Kidney (tissue), 14 donors: ENCODE results near the gene CDKN2A. TPM values are rescaled to one million over a fixed set of nuclear protein-coding genes. Genes with fewer than 3 reads are reported as not detected.

ENCODE experiments used
- DNase-seq, 5 donors: peaks; one replicate each; pipeline ENCODE4 v3.0.0-alpha.2; 2013 to 2020
- FAIRE-seq: peaks from 2 replicates; lab custom pipeline; 2012; peaks lifted over from hg19 to GRCh38; lab: Jason Lieb, UNC
- H3K27ac ChIP-seq, 2 donors: one replicate each; pipeline ENCODE4 v1.7.0; 2013; ENCODE audit warnings: low read depth in 2 of 2, low read length in 2 of 2, inconsistent platforms in 1 of 2
- H3K27me3 ChIP-seq: one replicate; pipeline ENCODE4 v1.7.1; 2013; ENCODE audit warnings: low read length, inconsistent platforms; ENCODE audit not compliant: control insufficient read depth, insufficient read depth
- H3K36me3 ChIP-seq, 3 donors: one replicate each; pipeline versions ENCODE4 v1.7.0 to v1.7.1; 2013; ENCODE audit warnings: low read length in 3 of 3, control low read depth in 1 of 3, inconsistent platforms in 1 of 3; ENCODE audit not compliant: insufficient read depth in 3 of 3, control insufficient read depth in 2 of 3
- H3K4me1 ChIP-seq, 3 donors: one replicate each; pipeline versions ENCODE4 v1.7.0 to v1.7.1; 2013; ENCODE audit warnings: low read length in 3 of 3, inconsistent platforms in 1 of 3, low read depth in 1 of 3; ENCODE audit not compliant: control insufficient read depth in 2 of 3, insufficient read depth in 2 of 3
- H3K4me3 ChIP-seq, 3 donors: one replicate each; pipeline versions ENCODE4 v1.7.0 to v1.8.1; 2013; ENCODE audit warnings: low read length in 3 of 3, control low read depth in 1 of 3, inconsistent platforms in 1 of 3
- H3K9ac ChIP-seq, 3 donors: one replicate each; pipeline versions ENCODE4 v1.7.0 to v1.7.1; 2013; ENCODE audit warnings: low read length in 3 of 3, control low read depth in 1 of 3, inconsistent platforms in 1 of 3
- H3K9me3 ChIP-seq, 3 donors: one replicate each; pipeline versions ENCODE4 v1.7.0 to v1.7.1; 2013; ENCODE audit warnings: low read length in 3 of 3, control low read depth in 1 of 3, inconsistent platforms in 1 of 3; ENCODE audit not compliant: control insufficient read depth in 2 of 3, insufficient read depth in 1 of 3
- CTCF ChIP-seq: IDR thresholded peaks from 3 replicates; pipeline ENCODE4 v1.5.1; 2012; ENCODE audit warnings: mild to moderate bottlenecking, moderate library complexity, borderline replicate concordance; ENCODE audit not compliant: insufficient read depth; ENCODE audit errors: extremely low read depth
- intact Hi-C: fragments of 100-400 bp; cut with DNase I; formaldehyde crosslinking; loops from one replicate; pipeline ENCODE4 v1.11.1; 2022
- polyA plus RNA-seq: library from polyadenylated mRNA; stranded (reverse); fragments of 350-450 nt; fragmentation: Illumina TruSeq; extraction: RNeasy Lipid Tissue Mini Kit (QIAGEN cat#74804); gene quantifications from one replicate; pipeline ENCODE4 v1.2.3, GENCODE V29; 2014; ENCODE audit warnings: low read depth, low replicate concordance; ENCODE audit not compliant: insufficient read depth
- total RNA-seq: library from RNA; stranded (reverse); fragmentation: NEBNext Ultra II Directional; extraction: Animal tissue kit (Norgen Biotek cat#: 25700); gene quantifications from one replicate; pipeline ENCODE4 v1.2.1, GENCODE V29; 2021
- donor health status: control.
- donor health status: control.
- donor health status: control.
- donor health status: control.
- donor health status: control.
- donor health status: DM: yes; HTN: yes; CAD: no.
- donor health status: Normal renal cell carcinoma (clear cell type).

Gene CDKN2A
- total and polyA plus RNA-seq, 2 donors from 2014 or later: 4.1 TPM; not detected in 1

GRCh38 chr9:21974343-21974721 is 19.9 kb downstream of the CDKN2A start:
- Histone ChIP-seq H3K36me3 (no peaks in the 10 kb centered on the region), H3K4me1 (peaks cover 0 to 11% (median 5%) of the 10 kb centered on the region in 3 donors), H3K27me3 (peaks cover 75% of the 10 kb centered on the region), H3K9me3 (no peaks in the 10 kb centered on the region), H3K9ac (no peak overlapping the region), H3K4me3 (no peak overlapping the region), H3K27ac (no peak overlapping the region)
- intact Hi-C loops: no loop called here
- DNase-seq: no peak
- no peak for TF ChIP-seq CTCF
- FAIRE-seq: no peak

- Histone ChIP-seq H3K9ac (no peak overlapping the region), H3K36me3 (no peaks in the 10 kb centered on the region), H3K9me3 (no peaks in the 10 kb centered on the region), H3K4me3 (no peak overlapping the region), H3K27ac (no peak overlapping the region), H3K4me1 (peaks cover 0 to 11% (median 5%) of the 10 kb centered on the region in 3 donors), H3K27me3 (peaks cover 88% of the 10 kb centered on the region)
- TF ChIP-seq CTCF: no peak
- FAIRE-seq (no peak), DNase-seq (no peak)
- intact Hi-C loops: no loop called here
These were observed 21.8 kb downstream of the CDKN2A start for GRCh38 chr9:21972361-21972760.

- H3K9ac ChIP-seq: no peak overlapping the region
- no peak for FAIRE-seq
- H3K4me3 ChIP-seq: no peak overlapping the region
- no peak for TF ChIP-seq CTCF
- H3K36me3 ChIP-seq: no peaks in the 10 kb centered on the region
- H3K4me1 ChIP-seq: peaks cover 0 to 11% (median 5%) of the 10 kb centered on the region in 3 donors
- intact Hi-C loops: no loop called here
- H3K27me3 ChIP-seq: peaks cover 86% of the 10 kb centered on the region
- H3K27ac ChIP-seq: no peak overlapping the region
- DNase-seq: peak in 3 of 5 donors; percentile 30 to 55 (median 36)
- no peaks in the 10 kb centered on the region for H3K9me3 ChIP-seq
These were observed 23.2 kb downstream of the CDKN2A start for GRCh38 chr9:21970800-21971640.
